ENCODE data around the gene EIF3B.

DNA sequence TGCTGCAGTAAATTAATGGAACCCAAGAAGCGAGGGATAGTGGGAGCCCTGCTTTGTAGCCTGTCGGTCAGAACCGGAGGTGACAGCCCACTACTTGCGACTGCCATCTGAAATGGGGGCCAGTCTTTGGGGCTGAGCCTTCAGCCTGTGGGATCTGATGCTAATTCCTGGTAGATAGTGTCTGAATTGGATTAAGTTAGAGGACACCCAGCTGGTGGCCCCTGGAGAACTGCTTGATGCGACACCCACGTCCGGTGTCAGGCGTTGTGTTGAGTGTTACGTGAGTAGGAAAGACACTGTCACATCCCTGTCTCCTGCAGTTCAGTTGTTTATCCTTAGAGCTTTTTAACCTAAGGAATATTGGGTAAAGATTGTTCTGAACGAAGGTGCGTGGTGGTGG is 5.0 kb downstream of the EIF3B start:
- TF ChIP-seq CTCF (IDR thresholded peaks at IDR 0.05) (no peak), ZFX (IDR thresholded peaks at IDR 0.05; ENCODE audit: borderline replicate concordance) (no peak)

All from 22Rv1 (cell line).